NCI-H1417 treated with DMSO at 0.1 percent for 48 hours (cell line): ENCODE measurements around the gene MED17.
A peak's percentile ranks its signal among the peaks of the same experiment; 100 is the strongest.

Experiments
- DNase-seq: peaks from one replicate; lab custom pipeline; 2025; lab: John Stamatoyannopoulos, UW

MED17 gene

GRCh38 chr11:93849751-93850593, 65.9 kb downstream of the MED17 start:
- peak; percentile 25 for DNase-seq

- DNase-seq, result no peak
Measured at GRCh38 chr11:93850594-93851018, 66.5 kb downstream of the MED17 start, which contains the start of gene VSTM5. Gene VSTM5, minus strand, starts transcription at chr11:93850618. Its CDS starts 116 bp downstream, at chr11:93850502.

DNA sequence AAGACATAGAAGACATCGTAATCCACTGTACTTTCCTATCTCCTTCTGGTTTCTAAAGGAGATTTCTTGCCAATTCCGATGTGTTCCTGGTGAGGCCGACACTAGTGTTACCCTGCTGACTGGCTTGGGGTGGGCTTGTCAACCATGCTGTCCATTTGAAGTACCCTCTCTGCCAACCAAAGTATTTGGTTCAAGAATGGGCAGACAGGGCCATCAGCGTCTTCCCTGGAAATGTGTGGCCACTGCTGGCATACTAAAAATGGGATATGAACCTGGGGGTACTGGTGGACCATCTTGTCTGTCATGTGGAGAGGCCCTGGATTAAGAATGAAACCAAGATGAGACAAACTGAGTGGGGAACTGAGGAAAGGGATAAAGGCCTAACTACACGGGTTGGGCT, 68.2 kb downstream of the MED17 start:
- DNase-seq, result no peak

DNA sequence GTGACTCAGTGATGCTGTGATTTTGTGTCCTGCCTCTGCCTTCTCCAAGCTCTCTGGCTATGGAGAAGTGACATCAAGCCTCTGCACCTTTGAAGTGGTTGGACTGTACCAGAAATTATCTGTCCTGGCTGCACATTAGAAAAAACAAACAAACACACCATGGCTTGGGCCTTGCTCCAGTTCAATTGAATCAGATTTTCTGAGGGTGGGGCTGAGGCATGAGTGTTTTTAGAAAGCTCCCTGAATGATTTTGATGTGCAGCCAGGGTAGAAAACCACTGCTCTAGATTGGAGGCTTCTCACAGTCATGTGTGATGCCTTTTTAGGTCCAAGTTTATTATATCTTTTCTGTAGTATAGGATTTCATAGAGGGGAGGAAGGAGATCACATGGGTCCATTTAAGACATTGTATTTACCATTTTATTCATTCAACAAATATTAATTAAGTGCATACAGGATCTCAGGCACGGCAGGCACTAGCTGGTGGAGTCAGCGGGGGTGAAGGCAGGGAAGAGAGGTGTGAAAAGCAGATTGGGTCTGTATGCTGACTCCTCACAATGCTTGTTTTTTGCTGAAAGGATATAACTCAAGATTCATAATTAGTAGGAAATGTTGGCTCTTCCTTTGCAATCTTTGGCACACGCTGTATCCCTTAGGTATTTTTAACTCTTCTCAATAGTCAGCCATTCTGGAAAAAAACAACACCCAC, 73.5 kb downstream of the MED17 start:
- no peak for DNase-seq

- no peak for DNase-seq
Measured at GRCh38 chr11:93858121-93858775, 74.2 kb downstream of the MED17 start.

DNA sequence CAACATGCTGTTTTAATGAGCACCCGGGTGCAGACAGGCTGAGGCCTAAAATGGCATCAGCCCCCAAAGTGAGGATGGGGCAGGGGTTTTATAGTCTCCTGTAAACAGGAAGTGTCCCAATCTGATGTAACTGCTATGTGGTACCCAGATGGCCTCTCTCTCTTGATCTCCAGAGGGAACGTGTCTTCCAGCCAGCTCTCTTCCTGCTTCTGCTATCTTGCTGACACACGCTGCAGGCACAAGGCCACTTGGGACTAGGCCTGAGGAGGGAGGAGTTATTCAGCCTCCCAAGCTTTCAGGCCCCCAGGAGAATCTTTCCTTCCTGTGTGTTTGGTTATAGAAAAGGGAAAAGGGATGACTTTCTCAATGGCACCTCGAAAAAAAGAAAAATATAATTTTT, 77.7 kb downstream of the MED17 start:
- no peak for DNase-seq
